Measurements from ENCODE around the gene JADE2. TPM values are rescaled to one million over a fixed set of nuclear protein-coding genes. Genes with fewer than 3 reads are reported as not detected.

JADE2 gene
- total RNA-seq, 1 donor from 2014 or later = 30.3 TPM

DNA sequence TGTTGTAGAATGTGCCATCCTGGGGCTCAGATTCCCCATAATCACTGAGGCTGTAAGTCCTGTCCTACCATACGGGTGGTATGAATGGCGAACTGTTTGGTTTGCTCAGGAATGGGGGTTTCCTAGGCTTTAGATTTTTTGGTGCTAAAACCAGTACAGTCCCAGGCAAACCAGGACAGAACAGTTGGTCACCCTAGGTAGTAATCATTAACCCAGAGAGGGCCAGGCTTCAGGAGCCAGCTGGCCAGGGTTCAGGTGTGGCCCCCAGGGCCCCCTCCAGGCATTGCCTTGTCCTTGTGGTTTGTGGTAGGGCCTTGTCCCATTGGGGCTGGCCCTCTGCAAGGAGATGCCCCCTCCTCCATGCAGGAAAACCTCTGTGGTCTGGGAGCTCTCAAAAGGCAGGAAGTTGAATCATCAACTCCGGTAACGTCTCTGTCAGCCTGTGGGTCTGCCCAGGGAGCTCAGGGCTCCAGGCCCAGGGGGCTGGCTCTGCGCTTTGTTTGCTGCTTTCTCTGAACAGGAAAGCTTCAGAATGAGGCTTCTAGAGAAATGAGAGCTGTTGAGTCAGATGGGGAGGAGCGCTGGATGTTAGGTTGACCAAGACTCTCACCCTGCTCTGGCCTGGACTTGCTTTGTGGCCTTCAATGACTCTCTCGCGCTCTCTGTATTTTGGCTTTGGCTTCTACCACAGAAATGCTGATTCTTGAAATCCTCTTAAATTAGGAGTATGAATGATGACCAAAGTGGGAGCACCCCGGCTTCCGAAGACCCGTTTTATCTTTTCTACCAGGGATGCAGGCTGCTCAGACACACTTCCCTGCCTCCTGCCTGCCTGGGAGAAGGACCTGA is 22.2 kb upstream of the JADE2 start:
- no peaks in the 10 kb centered on the region for H4K20me1 ChIP-seq (ENCODE audit: insufficient read depth, low read length)
- H3K27me3 Mint-ChIP-seq (ENCODE audit: low read depth, unreplicated experiment) = no peaks in the 10 kb centered on the region
- H3K27me3 ChIP-seq (ENCODE audit: insufficient read depth, low read length) = no peaks in the 10 kb centered on the region
- no peak overlapping the region for H3K4me3 Mint-ChIP-seq (ENCODE audit: unreplicated experiment)
- peaks cover 17% of the 10 kb centered on the region for H3K4me1 Mint-ChIP-seq (ENCODE audit: low read depth, unreplicated experiment)
- DNase-seq (ENCODE audit: low read depth) (peak; percentile 99), FAIRE-seq (peak; percentile 32)
- H3K9ac ChIP-seq (ENCODE audit: low read length) = peak overlapping the region; percentile 66
- H3K4me3 ChIP-seq (ENCODE audit: insufficient read depth, low read depth, low read length) = no peak overlapping the region
- H3K27ac Mint-ChIP-seq (ENCODE audit: unreplicated experiment) = peak overlapping the region; percentile 93
- H3K27ac ChIP-seq (ENCODE audit: low read depth, low read length) = peak overlapping the region; percentile 76
- no peaks in the 10 kb centered on the region for H3K79me2 ChIP-seq (ENCODE audit: insufficient read depth, low read length)
- TF ChIP-seq CTCF (IDR thresholded peaks at IDR 0.05; ENCODE audit: insufficient read depth, low read depth, low read length) = no peak
- no peak for TF ChIP-seq EZH2 (IDR thresholded peaks at IDR 0.05; ENCODE audit: insufficient read depth, low read length)
- H3K4me1 ChIP-seq (ENCODE audit: insufficient read depth, low read length) = peaks cover 18% of the 10 kb centered on the region
- no peaks in the 10 kb centered on the region for H3K9me3 Mint-ChIP-seq (ENCODE audit: unreplicated experiment)
- peak overlapping the region; percentile 25 for H2AFZ ChIP-seq (ENCODE audit: low read depth, low read length)
- no peaks in the 10 kb centered on the region for H3K36me3 Mint-ChIP-seq (ENCODE audit: low read depth, unreplicated experiment)
- no peaks in the 10 kb centered on the region for H3K36me3 ChIP-seq (ENCODE audit: insufficient read depth, low read length)
- peak overlapping the region; percentile 59 for H3K4me2 ChIP-seq (ENCODE audit: low read length)
- no peaks in the 10 kb centered on the region for H3K9me3 ChIP-seq (ENCODE audit: insufficient read depth, low read depth, low read length)

DNA sequence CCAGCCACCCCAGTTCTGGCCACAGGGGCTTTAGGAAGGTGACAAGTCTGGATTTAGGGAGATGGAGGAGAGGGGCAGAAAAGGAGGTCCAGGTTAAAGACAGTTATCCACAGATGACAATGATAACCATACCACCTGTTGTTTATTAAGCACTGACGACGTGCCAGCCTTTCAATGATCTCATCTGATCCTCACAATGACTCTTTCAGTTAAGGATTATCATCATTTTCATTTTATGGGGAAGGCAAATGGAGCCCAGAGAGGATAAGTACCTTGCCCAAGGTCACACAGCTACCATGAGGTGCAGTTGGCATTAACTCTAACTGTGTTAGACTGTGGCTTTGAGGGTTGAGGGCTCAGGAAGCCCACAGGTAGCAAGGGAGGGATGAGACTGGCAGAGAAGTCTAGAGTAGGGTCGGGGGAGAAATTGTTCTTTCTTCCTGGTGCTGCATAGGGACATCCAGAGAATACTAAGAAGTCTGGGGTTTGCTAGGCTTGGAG is 21.5 kb upstream of the JADE2 start:
- H3K27ac ChIP-seq (ENCODE audit: low read depth, low read length) = peak overlapping the region; percentile 76
- no peaks in the 10 kb centered on the region for H3K79me2 ChIP-seq (ENCODE audit: insufficient read depth, low read length)
- no peak for FAIRE-seq
- peak overlapping the region; percentile 56 for H3K4me2 ChIP-seq (ENCODE audit: low read length)
- Mint-ChIP-seq H3K27ac (ENCODE audit: unreplicated experiment) (peak overlapping the region; percentile 93), H3K4me1 (ENCODE audit: low read depth, unreplicated experiment) (peaks cover 18% of the 10 kb centered on the region), H3K36me3 (ENCODE audit: low read depth, unreplicated experiment) (no peaks in the 10 kb centered on the region), H3K27me3 (ENCODE audit: low read depth, unreplicated experiment) (no peaks in the 10 kb centered on the region), H3K4me3 (ENCODE audit: unreplicated experiment) (no peak overlapping the region), H3K9me3 (ENCODE audit: unreplicated experiment) (no peaks in the 10 kb centered on the region)
- no peaks in the 10 kb centered on the region for H4K20me1 ChIP-seq (ENCODE audit: insufficient read depth, low read length)
- H3K4me3 ChIP-seq (ENCODE audit: insufficient read depth, low read depth, low read length) = no peak overlapping the region
- no peaks in the 10 kb centered on the region for H3K27me3 ChIP-seq (ENCODE audit: insufficient read depth, low read length)
- TF ChIP-seq EZH2 (IDR thresholded peaks at IDR 0.05; ENCODE audit: insufficient read depth, low read length) = no peak
- TF ChIP-seq CTCF (IDR thresholded peaks at IDR 0.05; ENCODE audit: insufficient read depth, low read depth, low read length) = no peak
- peak overlapping the region; percentile 66 for H3K9ac ChIP-seq (ENCODE audit: low read length)
- peak; percentile 31 for DNase-seq (ENCODE audit: low read depth)
- peak overlapping the region; percentile 25 for H2AFZ ChIP-seq (ENCODE audit: low read depth, low read length)
- H3K9me3 ChIP-seq (ENCODE audit: insufficient read depth, low read depth, low read length) = no peaks in the 10 kb centered on the region
- H3K4me1 ChIP-seq (ENCODE audit: insufficient read depth, low read length) = peaks cover 20% of the 10 kb centered on the region
- H3K36me3 ChIP-seq (ENCODE audit: insufficient read depth, low read length) = no peaks in the 10 kb centered on the region
